GM13977 (cell line): ENCODE results near the gene GDF9.

Experiments
- DNase-seq: peaks from one replicate; pipeline ENCODE4 v3.0.0; 2012; ENCODE audit warnings: low spot score
- in situ Hi-C: fragments of 300-500 bp; cut with MboI; formaldehyde crosslinking; loops from one replicate; pipeline ENCODE4 v1.12.0; 2022; ENCODE audit warnings: low sequenced_read_pairs, low pct_unique_long_range_greater_than_20kb, mixed read lengths, inconsistent platforms; ENCODE audit not compliant: unreplicated experiment
- TF ChIP-seq, protein P1 (sequence below): IDR thresholded peaks from 2 replicates; pipeline ENCODE4 v1.5.1; 2012; ENCODE audit warnings: mild to moderate bottlenecking, control low read depth; ENCODE audit not compliant: insufficient read depth; ENCODE audit errors: extremely low read depth, missing control alignments

Gene GDF9

DNA sequence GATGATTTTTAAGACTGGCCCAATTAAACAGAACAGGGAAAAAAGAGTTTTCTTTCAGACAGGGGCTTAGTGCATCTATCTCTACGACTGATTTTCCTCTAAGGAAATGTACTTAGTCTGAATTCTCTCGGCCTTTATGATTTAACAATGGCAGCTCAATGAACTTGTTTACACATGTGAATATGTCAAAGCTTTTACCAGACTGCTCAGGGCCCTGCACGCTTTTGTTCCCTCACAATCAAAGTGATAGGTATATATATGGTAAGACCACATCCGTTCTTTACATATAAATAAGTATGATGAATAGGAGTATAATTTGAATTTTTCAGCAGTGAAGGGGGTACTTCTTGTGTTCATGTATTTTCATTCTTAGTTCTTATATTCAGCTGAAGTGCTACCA is 34.8 kb upstream of the GDF9 start:
- no peak for DNase-seq
- TF ChIP-seq, protein P1, sequence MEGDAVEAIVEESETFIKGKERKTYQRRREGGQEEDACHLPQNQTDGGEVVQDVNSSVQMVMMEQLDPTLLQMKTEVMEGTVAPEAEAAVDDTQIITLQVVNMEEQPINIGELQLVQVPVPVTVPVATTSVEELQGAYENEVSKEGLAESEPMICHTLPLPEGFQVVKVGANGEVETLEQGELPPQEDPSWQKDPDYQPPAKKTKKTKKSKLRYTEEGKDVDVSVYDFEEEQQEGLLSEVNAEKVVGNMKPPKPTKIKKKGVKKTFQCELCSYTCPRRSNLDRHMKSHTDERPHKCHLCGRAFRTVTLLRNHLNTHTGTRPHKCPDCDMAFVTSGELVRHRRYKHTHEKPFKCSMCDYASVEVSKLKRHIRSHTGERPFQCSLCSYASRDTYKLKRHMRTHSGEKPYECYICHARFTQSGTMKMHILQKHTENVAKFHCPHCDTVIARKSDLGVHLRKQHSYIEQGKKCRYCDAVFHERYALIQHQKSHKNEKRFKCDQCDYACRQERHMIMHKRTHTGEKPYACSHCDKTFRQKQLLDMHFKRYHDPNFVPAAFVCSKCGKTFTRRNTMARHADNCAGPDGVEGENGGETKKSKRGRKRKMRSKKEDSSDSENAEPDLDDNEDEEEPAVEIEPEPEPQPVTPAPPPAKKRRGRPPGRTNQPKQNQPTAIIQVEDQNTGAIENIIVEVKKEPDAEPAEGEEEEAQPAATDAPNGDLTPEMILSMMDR, result no peak
- in situ Hi-C loops, result no loop called here

DNA sequence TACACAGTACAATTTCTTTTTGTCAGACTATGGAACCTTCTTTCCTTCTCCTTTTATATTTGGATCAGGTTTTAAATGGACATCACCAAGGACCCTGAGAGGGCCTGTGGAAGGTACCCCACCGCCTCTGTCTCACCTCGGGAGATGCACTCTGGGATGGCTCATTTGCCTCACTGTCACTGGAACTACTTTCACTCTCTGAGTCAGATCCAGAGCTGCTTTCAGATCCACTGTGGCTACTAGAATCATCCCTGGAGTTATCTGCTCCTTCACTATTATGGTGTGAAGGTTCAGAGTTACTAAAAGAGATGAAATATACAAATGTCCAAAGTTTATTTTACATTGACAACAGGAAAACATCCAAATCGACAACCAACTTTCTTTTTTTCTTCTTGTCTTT is 31.8 kb upstream of the GDF9 start:
- in situ Hi-C loops, result no loop called here
- no peak for DNase-seq
- TF ChIP-seq, protein P1, result no peak

DNA sequence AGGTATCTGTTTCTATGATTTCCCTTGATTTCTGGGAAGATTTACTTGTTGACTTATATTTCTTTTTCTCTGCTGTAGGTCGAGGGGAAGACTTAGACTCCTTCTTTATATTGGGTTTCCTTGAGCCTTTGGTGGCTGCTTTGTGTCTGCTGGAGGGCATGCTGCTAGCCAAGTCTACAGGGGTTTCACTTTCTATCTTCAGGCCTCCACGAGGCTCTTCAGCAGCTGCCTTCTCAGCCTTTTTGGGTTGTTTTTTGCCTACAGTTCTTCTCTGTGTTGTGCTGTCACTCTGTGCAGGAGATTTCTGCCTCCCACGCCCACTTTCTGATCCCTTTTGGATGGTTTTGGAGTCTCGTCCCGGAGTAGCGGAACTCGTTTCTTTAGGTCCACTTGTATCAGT is 30.4 kb upstream of the GDF9 start:
- no peak for DNase-seq
- TF ChIP-seq, protein P1, result no peak
- in situ Hi-C loops, result no loop called here

DNA sequence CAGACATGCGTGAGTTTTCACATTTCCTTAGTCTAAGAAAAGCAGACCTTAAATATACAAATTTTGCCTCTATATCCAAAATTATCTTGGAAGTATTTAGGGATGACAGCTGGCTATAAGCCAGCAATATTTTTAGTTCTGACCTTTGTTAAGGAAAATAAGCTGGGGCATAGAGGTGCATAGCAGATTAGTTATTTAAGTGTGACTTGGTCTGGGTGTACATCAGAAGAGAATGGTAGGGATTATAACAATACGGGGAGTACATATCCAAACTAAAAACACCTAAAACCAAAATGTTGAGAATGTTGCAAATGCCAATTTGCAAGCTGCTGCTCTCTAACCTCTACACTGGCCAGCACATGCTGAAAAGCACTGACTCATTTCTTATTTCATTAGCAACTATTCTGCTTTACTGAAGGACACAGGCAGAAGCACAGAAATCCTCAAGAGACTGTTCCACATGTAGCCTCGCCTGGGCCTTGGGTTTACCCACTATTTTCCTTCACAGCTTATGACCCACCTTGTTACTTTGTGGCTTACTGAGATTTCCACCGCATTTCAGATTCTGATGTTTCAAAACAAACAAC is 29.5 kb upstream of the GDF9 start:
- TF ChIP-seq, protein P1, result no peak
- in situ Hi-C loops, result no loop called here
- DNase-seq, result no peak

GRCh38 chr5:132890817-132891216 is 24.5 kb upstream of the GDF9 start:
- in situ Hi-C loops, result no loop called here
- no peak for DNase-seq
- TF ChIP-seq, protein P1, result no peak

- TF ChIP-seq, protein P1, result no peak
- in situ Hi-C loops, result no loop called here
- DNase-seq, result no peak
These were observed 23.2 kb upstream of the GDF9 start for GRCh38 chr5:132889501-132889900.

DNA sequence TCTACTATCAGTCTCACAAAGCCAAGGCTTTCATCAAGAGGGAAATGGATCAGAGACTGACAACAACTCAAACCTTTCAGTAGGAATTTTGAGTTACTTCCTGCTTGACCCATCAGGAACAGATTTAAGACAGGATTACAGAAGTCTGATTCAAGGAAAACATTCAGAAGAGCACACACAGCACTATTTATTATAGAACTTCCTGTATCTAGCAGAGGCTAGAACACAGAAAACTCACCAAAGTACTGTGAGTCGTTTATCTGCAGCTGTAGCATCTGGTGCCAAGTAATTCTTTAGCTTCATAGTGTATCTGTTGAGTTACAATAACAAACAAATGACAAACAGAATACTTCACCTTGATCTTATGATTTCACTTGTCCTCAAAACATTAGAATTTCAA is 21.0 kb upstream of the GDF9 start:
- TF ChIP-seq, protein P1, result no peak
- in situ Hi-C loops, result no loop called here
- no peak for DNase-seq
